ENCODE results near the gene CLRN2. TPM values are rescaled to one million over a fixed set of nuclear protein-coding genes. Genes with fewer than 3 reads are reported as not detected.

The CLRN2 gene
- total RNA-seq, 1 experiment from 2014 or later = not detected

GRCh38 chr4:17489123-17489522, 25.8 kb upstream of the CLRN2 start (continued):
- no peak for TF ChIP-seq ARID4B (CRISPR knock-in tag; IDR thresholded peaks at IDR 0.05; ENCODE audit: borderline replicate concordance)
- TF ChIP-seq CBFB (CRISPR knock-in tag; IDR thresholded peaks at IDR 0.05; ENCODE audit: low read depth) = no peak
- TF ChIP-seq RELA (CRISPR knock-in tag; IDR thresholded peaks at IDR 0.05; ENCODE audit: borderline replicate concordance) = no peak
- no peak for TF ChIP-seq ZNF138 (CRISPR knock-in tag; conservative IDR thresholded peaks at IDR 0.05)
- TF ChIP-seq TP53 (CRISPR knock-in tag; IDR thresholded peaks at IDR 0.05) = no peak

DNA sequence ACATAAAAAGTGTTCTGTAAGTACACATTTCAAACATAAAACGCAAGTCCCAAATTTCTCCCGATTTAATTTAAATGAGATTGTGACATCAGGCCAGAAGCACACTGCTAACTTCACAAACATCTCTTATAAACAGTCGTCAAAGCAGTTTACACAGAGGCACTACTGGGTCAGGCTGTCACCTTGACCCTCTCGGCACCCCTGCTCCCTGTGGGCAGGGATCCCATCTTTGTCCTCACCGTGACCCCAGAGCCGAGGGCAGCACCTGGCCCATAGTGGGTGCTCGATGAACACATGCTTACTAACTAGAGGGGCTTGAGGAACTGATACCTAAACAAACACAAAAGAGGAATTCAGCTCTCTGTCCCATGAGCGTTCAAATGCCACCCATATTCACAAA, 25.2 kb upstream of the CLRN2 start:
- no peak for ATAC-seq
- Mint-ChIP-seq H3K36me3 (peaks cover 45% of the 10 kb centered on the region), H3K4me3 (no peak overlapping the region), H3K4me1 (peaks cover 9% of the 10 kb centered on the region), H3K27me3 (ENCODE audit: low read depth) (no peaks in the 10 kb centered on the region), H3K9me3 (peaks cover 3% of the 10 kb centered on the region; the same call in 1 of the 2 replicates), H3K27ac (no peak overlapping the region)
- TF ChIP-seq CTCF (IDR thresholded peaks at IDR 0.05) = no peak
- TF ChIP-seq, protein P1, sequence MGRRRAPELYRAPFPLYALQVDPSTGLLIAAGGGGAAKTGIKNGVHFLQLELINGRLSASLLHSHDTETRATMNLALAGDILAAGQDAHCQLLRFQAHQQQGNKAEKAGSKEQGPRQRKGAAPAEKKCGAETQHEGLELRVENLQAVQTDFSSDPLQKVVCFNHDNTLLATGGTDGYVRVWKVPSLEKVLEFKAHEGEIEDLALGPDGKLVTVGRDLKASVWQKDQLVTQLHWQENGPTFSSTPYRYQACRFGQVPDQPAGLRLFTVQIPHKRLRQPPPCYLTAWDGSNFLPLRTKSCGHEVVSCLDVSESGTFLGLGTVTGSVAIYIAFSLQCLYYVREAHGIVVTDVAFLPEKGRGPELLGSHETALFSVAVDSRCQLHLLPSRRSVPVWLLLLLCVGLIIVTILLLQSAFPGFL (CRISPR knock-in tag; IDR thresholded peaks at IDR 0.05; ENCODE audit: borderline replicate concordance) = no peak
- no peak for TF ChIP-seq OVOL2 (CRISPR knock-in tag; IDR thresholded peaks at IDR 0.05; ENCODE audit: borderline replicate concordance)
- no peak for TF ChIP-seq ZBTB43 (CRISPR knock-in tag; IDR thresholded peaks at IDR 0.05)
- TF ChIP-seq MAX (CRISPR knock-in tag; IDR thresholded peaks at IDR 0.05) = no peak
- TF ChIP-seq ELF4 (CRISPR knock-in tag; IDR thresholded peaks at IDR 0.05; ENCODE audit: low read depth) = no peak
- no peak for TF ChIP-seq CBFB (CRISPR knock-in tag; IDR thresholded peaks at IDR 0.05; ENCODE audit: low read depth)
- no peak for TF ChIP-seq STAT6 (CRISPR knock-in tag; conservative IDR thresholded peaks at IDR 0.05; ENCODE audit: low read depth)
- TF ChIP-seq CREB1 (CRISPR knock-in tag; IDR thresholded peaks at IDR 0.05) = no peak
- POLR2A ChIA-PET = no interaction called here
- no peak for DNase-seq (ENCODE audit: low spot score)
- CTCF ChIA-PET = no interaction called here
